IPS-NIHi11 (cell line): ENCODE results near the gene IQSEC1.

Experiments used
- DNase-seq: peaks from one replicate; pipeline ENCODE4 v3.0.0; 2012; ENCODE audit warnings: mixed read lengths, low spot score

Gene IQSEC1

GRCh38 chr3:13085846-13086179 is 12.6 kb upstream of the IQSEC1 start:
- DNase-seq = no peak

- no peak for DNase-seq
These were observed 12.0 kb upstream of the IQSEC1 start for GRCh38 chr3:13085081-13085845.

- no peak for DNase-seq
These were observed 10.7 kb upstream of the IQSEC1 start for GRCh38 chr3:13083898-13084297.

GRCh38 chr3:13083254-13083653 is 10.0 kb upstream of the IQSEC1 start:
- no peak for DNase-seq

- no peak for DNase-seq
These were observed 9.4 kb upstream of the IQSEC1 start for GRCh38 chr3:13082677-13083076.

- no peak for DNase-seq
These were observed 8.6 kb upstream of the IQSEC1 start for GRCh38 chr3:13081603-13082360.

GRCh38 chr3:13080591-13080990 is 7.4 kb upstream of the IQSEC1 start:
- no peak for DNase-seq

- DNase-seq = no peak
These were observed 6.8 kb upstream of the IQSEC1 start for GRCh38 chr3:13080026-13080425.

- no peak for DNase-seq
These were observed 6.3 kb upstream of the IQSEC1 start for GRCh38 chr3:13079510-13079909.

- no peak for DNase-seq
These were observed 5.8 kb upstream of the IQSEC1 start for GRCh38 chr3:13079051-13079450.

GRCh38 chr3:13078163-13078905 is 5.1 kb upstream of the IQSEC1 start:
- no peak for DNase-seq

GRCh38 chr3:13077431-13078162 is 4.4 kb upstream of the IQSEC1 start:
- no peak for DNase-seq

GRCh38 chr3:13075986-13076654 is 2.9 kb upstream of the IQSEC1 start:
- DNase-seq = no peak

- DNase-seq = no peak
These were observed 2.1 kb upstream of the IQSEC1 start for GRCh38 chr3:13075318-13075717.

GRCh38 chr3:13074006-13074375 is 762 bp upstream of the IQSEC1 start:
- DNase-seq = no peak

GRCh38 chr3:13072600-13073325 is 466 bp downstream of the IQSEC1 start:
- DNase-seq = no peak

GRCh38 chr3:13072239-13072599 is 1.0 kb downstream of the IQSEC1 start:
- DNase-seq = no peak

- no peak for DNase-seq
These were observed 1.5 kb downstream of the IQSEC1 start for GRCh38 chr3:13071695-13072094.

- DNase-seq = no peak
These were observed 2.7 kb downstream of the IQSEC1 start for GRCh38 chr3:13070391-13071070.

- no peak for DNase-seq
These were observed 3.7 kb downstream of the IQSEC1 start for GRCh38 chr3:13069495-13069894.
